ENCODE measurements around the gene EFNA5.
"Not testable (repeated sequence)": the region's sequence is repeated elsewhere in the genome, so short reads cannot be mapped to it uniquely, and the experiment has no call there.

EFNA5 gene

DNA sequence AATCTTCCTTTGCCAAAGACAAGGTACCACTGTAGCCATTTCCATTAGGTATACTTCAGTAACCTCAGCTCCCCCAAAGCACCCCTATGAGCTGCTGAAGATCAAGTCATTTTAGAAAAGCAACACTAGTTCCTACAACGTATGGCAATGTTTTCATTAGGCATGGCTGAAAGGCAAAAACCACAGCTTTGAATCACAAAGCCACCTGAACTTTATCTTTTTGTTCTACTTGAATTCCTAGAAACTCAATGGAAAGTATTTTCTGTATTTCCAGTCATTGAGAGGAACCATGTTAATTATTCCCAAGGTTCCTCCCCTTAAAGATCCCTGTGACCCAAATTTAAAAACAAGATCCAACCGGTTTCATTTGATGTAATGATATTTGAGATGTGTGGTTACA lies 152.1 kb downstream of the EFNA5 start:
- DNase-seq (ENCODE audit: low read depth, low spot score): no peak

GRCh38 chr5:107518190-107518589 lies 152.5 kb downstream of the EFNA5 start:
- no peak for DNase-seq (ENCODE audit: low read depth, low spot score)

DNA sequence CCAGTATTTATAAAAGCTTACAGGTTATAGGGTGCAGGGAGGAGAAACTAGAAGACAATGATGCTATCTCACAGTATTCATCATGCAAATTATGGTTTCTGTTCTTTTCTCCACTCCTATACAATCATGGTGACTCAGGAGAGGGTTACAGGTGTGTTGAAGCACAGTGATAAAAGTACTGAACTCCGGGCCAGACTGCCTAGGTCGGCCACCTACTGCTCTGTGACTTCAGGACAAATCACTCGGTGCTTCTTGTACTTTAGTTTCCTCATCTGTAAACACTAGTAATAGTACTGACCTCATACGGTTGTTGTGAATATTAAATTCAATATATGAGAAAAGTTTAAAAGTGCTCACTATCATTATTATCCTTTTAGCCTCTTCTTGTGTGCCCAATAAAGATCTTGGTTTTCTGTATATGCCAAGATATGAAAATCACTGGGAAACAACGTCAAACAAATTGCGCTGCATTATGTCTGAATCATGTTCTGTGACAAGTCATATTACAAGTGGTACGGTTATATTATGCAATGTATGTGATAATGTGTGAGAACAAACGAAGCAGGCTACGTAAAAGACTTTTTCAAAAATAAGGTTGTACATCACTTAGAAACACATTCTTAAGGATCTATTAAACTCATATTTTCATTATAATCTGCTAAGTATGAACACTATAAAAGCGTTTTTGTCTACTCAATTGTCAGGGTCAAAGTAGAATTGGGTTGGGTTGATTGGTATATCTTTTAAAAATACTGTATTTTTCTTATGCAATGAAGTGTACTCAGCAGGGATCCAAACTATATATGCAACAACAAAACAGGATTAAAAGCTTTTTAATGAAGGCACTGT lies 153.3 kb downstream of the EFNA5 start:
- DNase-seq (ENCODE audit: low read depth, low spot score): no peak

- DNase-seq (ENCODE audit: low read depth, low spot score): no peak
Observed at GRCh38 chr5:107516452-107517184, 154.1 kb downstream of the EFNA5 start.

DNA sequence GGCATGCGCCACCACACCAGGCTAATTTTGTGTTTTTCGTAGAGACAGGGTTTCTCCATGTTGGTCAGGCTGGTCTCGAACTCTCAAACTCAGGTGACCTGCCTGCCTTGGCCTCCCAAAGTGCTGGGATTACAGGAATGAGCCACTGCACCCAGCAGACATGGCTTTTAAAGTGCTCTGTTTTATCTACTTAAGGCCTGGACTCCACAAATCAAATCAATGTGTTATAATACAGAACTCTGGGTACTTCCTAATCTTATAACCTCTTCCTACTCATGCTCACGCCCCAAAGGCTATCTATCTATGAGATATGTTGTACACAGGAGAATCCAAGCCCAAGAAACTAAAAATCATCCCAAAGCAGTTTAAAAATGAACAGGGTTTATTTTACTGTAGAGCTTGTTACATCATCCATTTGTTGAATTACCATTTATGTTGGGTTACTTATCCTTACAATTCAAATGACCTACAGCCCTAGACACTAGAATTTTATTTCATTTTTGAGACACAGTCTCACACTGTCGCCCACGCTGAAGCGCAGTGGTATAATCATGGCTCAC lies 155.1 kb downstream of the EFNA5 start:
- DNase-seq (ENCODE audit: low read depth, low spot score): no peak

- DNase-seq (ENCODE audit: low read depth, low spot score): no peak
Observed at GRCh38 chr5:107514305-107514704, 156.4 kb downstream of the EFNA5 start.

DNA sequence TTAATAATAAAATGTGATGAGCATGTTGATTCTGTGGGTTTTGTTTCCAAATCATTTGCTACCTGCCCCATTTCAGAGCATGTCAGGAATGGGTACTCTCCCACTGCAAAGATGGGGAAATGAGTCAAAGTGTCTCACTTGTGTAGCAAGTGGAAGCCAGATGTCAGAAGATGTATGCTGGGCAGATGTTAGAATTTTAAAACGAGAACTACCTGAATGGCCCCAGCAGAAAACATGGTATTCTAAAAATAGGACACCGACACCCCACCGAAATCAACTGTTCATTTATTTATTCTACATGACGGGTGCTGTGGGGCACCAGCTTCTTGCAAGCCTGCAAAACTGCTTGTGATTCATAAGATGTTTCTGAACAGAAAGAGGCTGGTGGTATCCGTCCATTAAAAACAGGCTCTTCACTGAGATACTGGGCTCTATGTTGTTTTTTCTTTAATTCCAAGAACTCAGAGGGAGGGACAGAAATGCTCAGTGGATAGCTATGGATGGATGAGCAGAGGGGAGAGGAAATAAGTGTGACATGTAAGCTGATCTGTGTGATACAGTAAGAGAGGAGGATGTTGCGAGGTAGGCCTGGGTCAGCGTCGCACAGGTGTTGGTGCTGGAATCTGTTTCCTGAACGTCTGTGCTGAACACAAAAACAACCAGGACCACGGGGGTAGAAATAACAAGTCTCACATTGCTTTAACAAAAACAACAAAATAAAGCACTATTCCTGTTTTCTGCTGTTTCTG lies 157.2 kb downstream of the EFNA5 start:
- no peak for DNase-seq (ENCODE audit: low read depth, low spot score)

DNA sequence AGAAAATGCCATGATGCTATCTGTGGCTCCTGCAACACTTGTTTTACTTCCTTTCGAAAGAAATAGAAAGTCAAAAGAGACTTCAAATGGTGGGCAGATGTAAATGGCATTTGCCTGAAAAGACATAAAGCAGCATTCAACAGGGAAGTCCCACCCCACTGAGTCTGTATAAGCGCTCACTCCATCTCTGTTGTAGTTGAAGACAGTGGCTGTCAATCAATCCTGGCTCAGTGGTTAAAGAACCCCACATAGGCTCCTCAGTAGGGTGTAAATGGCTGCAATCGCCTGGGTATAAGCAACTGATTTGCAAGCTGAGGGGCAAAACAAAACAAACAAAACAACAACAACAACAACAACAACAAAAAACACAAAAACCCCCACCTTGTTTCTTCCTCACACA lies 158.7 kb downstream of the EFNA5 start:
- DNase-seq (ENCODE audit: low read depth, low spot score): peak; percentile 69

GRCh38 chr5:107510125-107510524 lies 160.6 kb downstream of the EFNA5 start:
- DNase-seq (ENCODE audit: low read depth, low spot score): no peak

DNA sequence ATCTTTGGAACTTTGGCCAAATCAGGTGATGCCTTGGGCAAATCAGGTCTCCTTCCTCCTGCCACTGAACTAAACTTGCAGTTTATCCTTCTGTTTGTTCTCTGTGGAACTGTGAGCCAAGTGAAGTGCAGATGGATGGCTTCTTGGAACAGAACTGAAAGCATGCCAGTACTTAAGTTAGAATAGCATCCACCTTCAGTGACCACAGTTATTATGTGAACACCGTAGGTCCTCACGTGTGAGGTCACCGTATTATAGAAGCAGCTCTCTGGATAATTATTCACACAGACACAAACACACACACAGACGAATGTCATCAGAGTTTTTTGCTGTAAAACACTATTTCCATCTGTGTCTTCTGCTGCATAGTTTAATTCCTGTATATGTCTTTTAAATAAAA lies 162.6 kb downstream of the EFNA5 start:
- no peak for DNase-seq (ENCODE audit: low read depth, low spot score)

DNA sequence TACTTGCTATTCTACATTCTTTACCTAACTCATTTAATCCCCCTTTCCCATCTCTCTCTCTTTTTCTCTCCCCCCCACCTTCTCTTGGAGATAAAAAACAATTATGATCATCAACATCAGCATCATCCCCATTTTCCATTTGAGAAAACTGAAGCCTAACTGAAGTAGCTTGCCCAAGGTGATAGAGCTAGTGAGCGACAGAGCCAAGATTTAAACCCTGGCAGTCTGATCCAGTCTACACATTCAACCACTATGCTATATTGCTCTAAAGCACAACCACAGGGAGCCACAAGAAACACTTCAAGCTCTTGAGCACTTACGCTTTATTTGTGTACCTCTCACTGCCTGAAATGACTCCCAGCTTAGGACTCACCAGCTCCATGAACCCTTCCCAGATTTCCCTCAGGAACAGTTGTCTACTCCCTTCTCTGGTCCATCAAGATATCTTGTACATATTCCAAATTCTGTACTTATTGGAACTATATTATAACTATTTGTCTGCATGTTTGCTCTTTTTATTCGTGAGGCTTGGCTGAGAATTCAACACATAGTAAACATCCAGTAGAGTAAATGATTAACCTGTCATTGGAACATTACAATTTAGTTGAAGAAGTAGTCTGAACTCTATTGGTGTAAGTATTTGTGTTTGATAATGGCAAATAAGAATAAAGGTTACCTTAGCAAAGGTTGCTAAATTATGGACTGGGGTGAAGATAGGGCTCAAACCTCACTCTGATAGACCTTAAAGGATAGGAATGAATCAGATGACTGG lies 164.8 kb downstream of the EFNA5 start:
- no peak for DNase-seq (ENCODE audit: low read depth, low spot score)

DNA sequence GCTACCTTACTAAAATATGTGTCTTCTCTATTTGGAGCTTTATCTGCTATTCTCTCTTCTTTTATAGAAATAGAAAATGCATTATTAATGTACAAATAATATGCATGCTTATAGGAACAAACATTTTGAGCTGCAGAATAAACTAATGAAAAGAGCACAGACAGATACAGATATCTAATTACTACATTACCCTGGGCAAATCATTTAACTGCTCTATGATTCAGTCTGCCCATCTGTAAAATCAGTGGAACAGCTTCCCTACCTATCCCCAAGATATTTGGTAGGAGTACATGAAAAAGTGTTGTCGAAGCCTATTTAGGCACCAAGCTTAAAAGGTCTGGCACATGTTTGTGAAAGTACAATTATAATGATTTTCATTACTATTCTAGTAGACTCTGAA lies 166.3 kb downstream of the EFNA5 start:
- DNase-seq (ENCODE audit: low read depth, low spot score): no peak

DNA sequence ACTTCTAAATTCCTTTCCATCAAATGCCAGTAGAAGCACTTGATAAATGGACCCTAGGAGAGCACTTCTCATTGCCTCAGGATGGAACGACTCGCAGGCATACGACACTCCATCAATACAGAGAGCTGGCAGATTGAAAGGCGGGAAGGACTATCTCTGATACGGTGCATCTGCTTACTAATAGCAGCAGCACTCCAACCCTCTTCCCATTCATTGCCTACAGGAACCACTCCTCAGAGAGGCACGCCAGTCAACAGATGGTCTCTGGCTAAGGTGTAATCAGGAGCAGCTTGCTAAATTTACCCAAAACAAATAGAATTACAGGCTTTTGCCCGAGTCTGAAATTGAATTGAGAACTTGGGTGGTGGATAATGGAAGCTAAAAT lies 168.1 kb downstream of the EFNA5 start:
- no peak for DNase-seq (ENCODE audit: low read depth, low spot score)

DNA sequence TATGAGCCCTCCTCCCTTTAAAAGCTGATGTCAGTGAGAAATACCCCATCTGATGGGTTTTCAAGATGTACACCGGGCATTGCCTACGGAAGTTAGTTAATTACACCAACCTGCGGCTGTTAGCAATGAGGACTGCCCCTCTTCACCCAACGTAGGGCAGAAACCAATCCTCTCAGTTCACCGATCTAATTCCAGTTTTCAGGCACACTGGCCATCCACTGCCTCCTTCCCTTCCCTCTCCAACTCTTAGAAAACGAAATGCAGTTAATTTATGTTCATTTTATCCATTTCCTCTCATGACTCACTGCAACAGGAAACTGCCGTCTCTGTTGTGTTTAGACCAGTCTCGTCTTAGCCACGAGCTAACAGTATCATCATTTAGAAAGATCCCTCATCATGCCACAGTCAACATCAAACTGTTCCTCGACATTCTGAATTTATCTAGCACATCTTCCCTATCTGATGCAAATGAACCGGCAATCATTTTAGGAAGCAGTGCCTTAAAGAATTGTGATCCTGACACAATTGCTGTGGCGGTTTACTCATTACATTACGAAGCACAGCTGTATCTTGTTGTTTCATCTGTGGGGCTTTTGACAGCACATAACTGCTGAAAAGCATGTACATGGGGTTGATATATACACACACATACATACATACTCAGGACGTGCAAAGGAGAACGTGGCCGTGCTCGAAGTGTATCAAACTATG lies 168.6 kb downstream of the EFNA5 start:
- DNase-seq (ENCODE audit: low read depth, low spot score): no peak

- DNase-seq (ENCODE audit: low read depth, low spot score): no peak
Observed at GRCh38 chr5:107500840-107501239, 169.9 kb downstream of the EFNA5 start.

DNA sequence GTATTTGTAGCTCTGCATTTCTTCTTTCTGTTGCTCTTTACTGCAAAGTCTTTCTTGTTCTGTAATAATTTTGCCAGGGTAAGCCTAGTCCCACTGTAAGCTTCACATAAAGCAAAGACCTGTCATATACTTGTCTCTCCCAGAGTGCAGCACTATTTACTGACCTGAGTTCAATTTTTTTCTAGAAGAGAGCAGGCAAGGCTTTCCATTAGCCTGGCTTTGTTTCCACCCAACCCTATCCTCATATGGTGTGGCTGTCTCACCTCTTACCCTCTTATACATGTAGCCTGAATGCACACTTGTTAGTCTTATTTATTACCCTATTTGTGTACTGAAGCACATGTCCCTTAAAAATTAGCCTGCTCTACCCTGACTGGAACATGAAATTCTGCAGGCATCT lies 170.4 kb downstream of the EFNA5 start:
- DNase-seq (ENCODE audit: low read depth, low spot score): no peak

DNA sequence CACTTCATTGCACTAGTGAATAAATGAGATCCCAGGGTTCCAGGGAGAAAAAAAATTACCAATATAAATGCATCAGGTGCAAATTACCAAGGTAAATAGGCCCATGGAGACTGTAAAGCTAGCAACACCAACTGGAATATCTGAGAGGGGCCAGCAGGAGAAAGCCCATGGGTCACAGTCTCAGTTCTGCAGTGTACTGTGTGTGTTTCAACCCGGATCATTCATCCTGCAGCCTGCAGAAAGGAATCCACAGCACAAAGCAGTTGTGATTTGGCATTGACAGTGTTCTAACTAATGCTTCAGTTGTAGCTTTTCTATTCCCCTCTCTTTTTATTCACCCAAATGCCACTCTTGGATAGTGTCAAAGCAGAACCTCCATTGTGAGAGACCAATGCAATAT lies 171.0 kb downstream of the EFNA5 start:
- DNase-seq (ENCODE audit: low read depth, low spot score): no peak

GRCh38 chr5:107499237-107499636 lies 171.5 kb downstream of the EFNA5 start:
- DNase-seq (ENCODE audit: low read depth, low spot score): no peak

DNA sequence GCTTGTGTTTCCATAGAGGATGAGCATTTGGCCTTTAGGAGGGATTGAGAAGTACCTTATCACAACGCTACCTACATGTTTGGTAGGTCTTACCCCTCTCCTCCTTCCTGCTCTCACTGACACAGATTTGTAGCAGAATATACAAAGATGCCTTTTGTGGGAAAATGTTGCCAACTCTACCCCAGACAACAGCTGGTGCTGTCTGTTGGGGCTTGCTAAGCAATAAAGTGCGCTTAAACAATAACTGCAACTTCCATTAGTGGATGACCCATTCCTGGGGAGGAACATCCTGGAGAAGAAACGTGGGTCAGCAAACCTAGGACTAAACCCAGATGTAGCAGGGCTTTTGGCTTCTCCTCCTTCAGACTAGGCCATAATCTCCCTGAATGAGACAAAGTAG lies 174.3 kb downstream of the EFNA5 start:
- no peak for DNase-seq (ENCODE audit: low read depth, low spot score)

GRCh38 chr5:107494129-107494528 lies 176.6 kb downstream of the EFNA5 start:
- DNase-seq (ENCODE audit: low read depth, low spot score): not testable (repeated sequence)

DNA sequence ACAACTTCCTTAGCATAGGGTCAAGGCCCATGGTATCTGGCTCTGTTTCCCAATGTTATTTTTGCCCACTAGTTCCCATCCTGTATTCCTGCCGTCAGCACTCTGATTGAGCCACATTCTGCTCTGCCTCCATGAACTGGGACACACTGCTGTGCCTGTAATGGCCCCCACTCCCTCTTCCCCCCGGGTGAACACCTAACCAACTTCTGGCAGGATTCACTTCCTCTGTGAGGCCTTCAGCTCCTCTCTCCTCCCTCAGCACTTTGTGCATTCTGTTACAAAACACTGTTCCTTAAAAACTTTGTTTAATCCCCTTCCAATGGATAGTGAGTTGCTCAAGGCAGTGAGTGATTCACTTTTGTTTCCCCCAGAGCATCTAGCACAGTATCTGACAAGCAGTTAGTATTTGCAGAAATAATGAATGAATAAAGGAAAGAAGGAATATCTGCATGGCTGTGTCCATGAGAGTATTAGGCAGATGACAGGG lies 183.6 kb downstream of the EFNA5 start:
- DNase-seq (ENCODE audit: low read depth, low spot score): no peak
